ENCODE measurements around the gene NEDD4L.

NEDD4L gene

GRCh38 chr18:58221060-58221725 lies 177.2 kb downstream of the NEDD4L start:
- H3K36me3 ChIP-seq (ENCODE audit: insufficient read depth, insufficient read length, low read length), result no peaks in the 10 kb centered on the region
- TF ChIP-seq ZNF274 (IDR thresholded peaks at IDR 0.05; ENCODE audit: low read depth, low read length) (no peak), YY1 (IDR thresholded peaks at IDR 0.05; ENCODE audit: insufficient read depth, insufficient read length) (no peak), SUZ12 (IDR thresholded peaks at IDR 0.05; ENCODE audit: extremely low read depth, insufficient read depth, insufficient read length) (no peak)
- no peak for DNase-seq (ENCODE audit: low read depth, low spot score)
- no peaks in the 10 kb centered on the region for H3K27me3 ChIP-seq (ENCODE audit: insufficient read depth, insufficient read length)
- no peaks in the 10 kb centered on the region for H3K4me1 ChIP-seq (ENCODE audit: insufficient read depth, insufficient read length)
- H3K4me3 ChIP-seq (ENCODE audit: insufficient read length, low read depth), result no peak overlapping the region
- H3K9me3 ChIP-seq (ENCODE audit: insufficient read depth, low read length), result no peaks in the 10 kb centered on the region
- no peak overlapping the region for H3K9ac ChIP-seq (ENCODE audit: insufficient read length, low read depth)

GRCh38 chr18:58222432-58223125 lies 178.6 kb downstream of the NEDD4L start:
- DNase-seq (ENCODE audit: low read depth, low spot score), result no peak
- Histone ChIP-seq H3K27me3 (ENCODE audit: insufficient read depth, insufficient read length) (no peaks in the 10 kb centered on the region), H3K9me3 (ENCODE audit: insufficient read depth, low read length) (no peaks in the 10 kb centered on the region), H3K4me1 (ENCODE audit: insufficient read depth, insufficient read length) (no peaks in the 10 kb centered on the region), H3K36me3 (ENCODE audit: insufficient read depth, insufficient read length, low read length) (no peaks in the 10 kb centered on the region), H3K9ac (ENCODE audit: insufficient read length, low read depth) (no peak overlapping the region), H3K4me3 (ENCODE audit: insufficient read length, low read depth) (no peak overlapping the region)
- no peak for TF ChIP-seq SUZ12 (IDR thresholded peaks at IDR 0.05; ENCODE audit: extremely low read depth, insufficient read depth, insufficient read length)
- no peak for TF ChIP-seq YY1 (IDR thresholded peaks at IDR 0.05; ENCODE audit: insufficient read depth, insufficient read length)
- TF ChIP-seq ZNF274 (IDR thresholded peaks at IDR 0.05; ENCODE audit: low read depth, low read length), result no peak

GRCh38 chr18:58223717-58224424 lies 179.8 kb downstream of the NEDD4L start:
- Histone ChIP-seq H3K27me3 (ENCODE audit: insufficient read depth, insufficient read length) (no peaks in the 10 kb centered on the region), H3K4me1 (ENCODE audit: insufficient read depth, insufficient read length) (peaks cover 3% of the 10 kb centered on the region), H3K9ac (ENCODE audit: insufficient read length, low read depth) (no peak overlapping the region), H3K9me3 (ENCODE audit: insufficient read depth, low read length) (no peaks in the 10 kb centered on the region), H3K36me3 (ENCODE audit: insufficient read depth, insufficient read length, low read length) (no peaks in the 10 kb centered on the region), H3K4me3 (ENCODE audit: insufficient read length, low read depth) (no peak overlapping the region)
- no peak for DNase-seq (ENCODE audit: low read depth, low spot score)
- TF ChIP-seq ZNF274 (IDR thresholded peaks at IDR 0.05; ENCODE audit: low read depth, low read length), result no peak
- no peak for TF ChIP-seq YY1 (IDR thresholded peaks at IDR 0.05; ENCODE audit: insufficient read depth, insufficient read length)
- no peak for TF ChIP-seq SUZ12 (IDR thresholded peaks at IDR 0.05; ENCODE audit: extremely low read depth, insufficient read depth, insufficient read length)

- Histone ChIP-seq H3K36me3 (ENCODE audit: insufficient read depth, insufficient read length, low read length) (no peaks in the 10 kb centered on the region), H3K9me3 (ENCODE audit: insufficient read depth, low read length) (no peaks in the 10 kb centered on the region), H3K4me3 (ENCODE audit: insufficient read length, low read depth) (no peak overlapping the region), H3K9ac (ENCODE audit: insufficient read length, low read depth) (no peak overlapping the region), H3K27me3 (ENCODE audit: insufficient read depth, insufficient read length) (no peaks in the 10 kb centered on the region), H3K4me1 (ENCODE audit: insufficient read depth, insufficient read length) (peaks cover 3% of the 10 kb centered on the region)
- TF ChIP-seq SUZ12 (IDR thresholded peaks at IDR 0.05; ENCODE audit: extremely low read depth, insufficient read depth, insufficient read length) (no peak), YY1 (IDR thresholded peaks at IDR 0.05; ENCODE audit: insufficient read depth, insufficient read length) (no peak), ZNF274 (IDR thresholded peaks at IDR 0.05; ENCODE audit: low read depth, low read length) (no peak)
- DNase-seq (ENCODE audit: low read depth, low spot score), result no peak
These were observed 180.4 kb downstream of the NEDD4L start for GRCh38 chr18:58224425-58224750.

- no peak overlapping the region for H3K4me3 ChIP-seq (ENCODE audit: insufficient read length, low read depth)
- H3K4me1 ChIP-seq (ENCODE audit: insufficient read depth, insufficient read length), result peaks cover 3% of the 10 kb centered on the region
- no peaks in the 10 kb centered on the region for H3K36me3 ChIP-seq (ENCODE audit: insufficient read depth, insufficient read length, low read length)
- no peak for DNase-seq (ENCODE audit: low read depth, low spot score)
- no peaks in the 10 kb centered on the region for H3K27me3 ChIP-seq (ENCODE audit: insufficient read depth, insufficient read length)
- TF ChIP-seq SUZ12 (IDR thresholded peaks at IDR 0.05; ENCODE audit: extremely low read depth, insufficient read depth, insufficient read length) (no peak), YY1 (IDR thresholded peaks at IDR 0.05; ENCODE audit: insufficient read depth, insufficient read length) (no peak), ZNF274 (IDR thresholded peaks at IDR 0.05; ENCODE audit: low read depth, low read length) (no peak)
- H3K9ac ChIP-seq (ENCODE audit: insufficient read length, low read depth), result no peak overlapping the region
- H3K9me3 ChIP-seq (ENCODE audit: insufficient read depth, low read length), result no peaks in the 10 kb centered on the region
These were observed 181.1 kb downstream of the NEDD4L start for GRCh38 chr18:58225101-58225500.

- TF ChIP-seq SUZ12 (IDR thresholded peaks at IDR 0.05; ENCODE audit: extremely low read depth, insufficient read depth, insufficient read length) (no peak), ZNF274 (IDR thresholded peaks at IDR 0.05; ENCODE audit: low read depth, low read length) (no peak), YY1 (IDR thresholded peaks at IDR 0.05; ENCODE audit: insufficient read depth, insufficient read length) (no peak)
- Histone ChIP-seq H3K9me3 (ENCODE audit: insufficient read depth, low read length) (no peaks in the 10 kb centered on the region), H3K4me1 (ENCODE audit: insufficient read depth, insufficient read length) (peaks cover 3% of the 10 kb centered on the region), H3K27me3 (ENCODE audit: insufficient read depth, insufficient read length) (no peaks in the 10 kb centered on the region), H3K9ac (ENCODE audit: insufficient read length, low read depth) (no peak overlapping the region), H3K4me3 (ENCODE audit: insufficient read length, low read depth) (no peak overlapping the region), H3K36me3 (ENCODE audit: insufficient read depth, insufficient read length, low read length) (no peaks in the 10 kb centered on the region)
- no peak for DNase-seq (ENCODE audit: low read depth, low spot score)
These were observed 182.4 kb downstream of the NEDD4L start for GRCh38 chr18:58226429-58226828.

GRCh38 chr18:58227361-58227930 lies 183.4 kb downstream of the NEDD4L start:
- Histone ChIP-seq H3K27me3 (ENCODE audit: insufficient read depth, insufficient read length) (no peaks in the 10 kb centered on the region), H3K9me3 (ENCODE audit: insufficient read depth, low read length) (no peaks in the 10 kb centered on the region), H3K4me3 (ENCODE audit: insufficient read length, low read depth) (no peak overlapping the region), H3K9ac (ENCODE audit: insufficient read length, low read depth) (no peak overlapping the region), H3K4me1 (ENCODE audit: insufficient read depth, insufficient read length) (peaks cover 3% of the 10 kb centered on the region), H3K36me3 (ENCODE audit: insufficient read depth, insufficient read length, low read length) (no peaks in the 10 kb centered on the region)
- TF ChIP-seq ZNF274 (IDR thresholded peaks at IDR 0.05; ENCODE audit: low read depth, low read length), result no peak
- TF ChIP-seq SUZ12 (IDR thresholded peaks at IDR 0.05; ENCODE audit: extremely low read depth, insufficient read depth, insufficient read length), result no peak
- no peak for TF ChIP-seq YY1 (IDR thresholded peaks at IDR 0.05; ENCODE audit: insufficient read depth, insufficient read length)
- DNase-seq (ENCODE audit: low read depth, low spot score), result no peak

Data from NT2/D1 (cell line).